PC-9 (cell line): ENCODE data around the gene CCDC18.

ENCODE experiments used
- CTCF ChIP-seq: fragments of 200-600 bp; sonication (generic); conservative IDR thresholded peaks from 2 replicates; pipeline ENCODE4 v1.6.1; 2017; ENCODE audit warnings: mixed run types, antibody characterized with exemption, mild to moderate bottlenecking, moderate library complexity
- EZH2 ChIP-seq: fragments of 200-600 bp; sonication (generic); IDR thresholded peaks from 2 replicates; pipeline ENCODE4 v1.8.0; 2017; ENCODE audit warnings: antibody characterized with exemption, low read depth

GRCh38 chr1:93150729-93151128, 29.8 kb upstream of the CCDC18 start:
- TF ChIP-seq EZH2 (no peak), CTCF (no peak)
